Thyroid gland (tissue), 4 donors: ENCODE data around the gene HOXC6. TPM values are rescaled to one million over a fixed set of nuclear protein-coding genes. Genes with fewer than 3 reads are reported as not detected.
"Not testable (repeated sequence)": the region's sequence is repeated elsewhere in the genome, so short reads cannot be mapped to it uniquely, and the experiment has no call there.

Experiments used
- DNase-seq, 2 donors: peaks; one replicate each; pipeline ENCODE4 v3.0.0-alpha.2; 2019
- H3K27ac ChIP-seq, 3 donors: fragments of 200-600 bp; sonication (generic); 1 replicate in 2 of 3; 2 replicates in 1 of 3; pipeline ENCODE4 v1.5.1; 2016 to 2019; ENCODE audit warnings: mild to moderate bottlenecking in 1 of 3, moderate library complexity in 1 of 3
- H3K27me3 ChIP-seq: fragments of 200-600 bp; sonication (generic); one replicate; pipeline ENCODE4 v1.5.1; 2019
- H3K36me3 ChIP-seq, 2 donors: fragments of 200-600 bp; sonication (generic); one replicate each; pipeline ENCODE4 v1.5.1; 2016 to 2019
- H3K4me1 ChIP-seq, 2 donors: fragments of 200-600 bp; sonication (generic); one replicate each; pipeline ENCODE4 v1.5.1; 2017 to 2019
- H3K4me3 ChIP-seq, 3 donors: fragments of 200-600 bp; sonication (generic); replicated peaks in 1 of 3; 1 replicate in 2 of 3; 2 replicates in 1 of 3; pipeline ENCODE4 v1.5.1; 2016; ENCODE audit warnings: mild to moderate bottlenecking in 1 of 3
- H3K9me3 ChIP-seq: fragments of 200-600 bp; sonication (generic); one replicate; pipeline ENCODE4 v1.5.1; 2017
- POLR2A ChIP-seq, 2 donors: fragments of 450-650 bp; IDR thresholded peaks; one replicate each; pipeline ENCODE4 v1.6.1; 2017; ENCODE audit warnings: antibody characterized with exemption in 2 of 2, mild to moderate bottlenecking in 2 of 2, moderate library complexity in 1 of 2
- WGBS, 2 donors: methylation state at CpG; one replicate each; pipeline ENCODE4 v1.1.5; 2017; 5-methylcytosine and 5-hydroxymethylcytosine counted together
- intact Hi-C: fragments of 100-400 bp; cut with DNase I; formaldehyde crosslinking; loops from one replicate; pipeline ENCODE4 v1.15.1; 2023
- microRNA counts, 2 donors: library from miRNA; unstranded; fragments of <30 nt; microRNA quantifications; one replicate each; lab custom pipeline; 2016 to 2017
- microRNA-seq: library from miRNA; unstranded; fragments of <30 nt; microRNA quantifications from one replicate; pipeline ENCODE4, GENCODE V29; 2016
- small RNA-seq: library from RNA; depleted of rRNA; stranded (forward); fragments of <200 nt; gene quantifications from one replicate; pipeline ENCODE3, GENCODE V24; 2016
- total RNA-seq, 4 donors: library from RNA; depleted of rRNA; stranded (reverse); fragments of >200 nt; gene quantifications; one replicate each; pipeline ENCODE4 v1.2.3, GENCODE V29; 2016
- TF ChIP-seq, protein P1 (sequence below), 6 experiments: fragments of 200-600 bp in 3 of 6; fragments of 450-650 bp in 3 of 6; sonication (generic) in 3 of 6; IDR thresholded peaks; one replicate each; pipeline ENCODE4 v1.5.1; 2016 to 2019; ENCODE audit warnings: antibody characterized with exemption in 6 of 6, mild to moderate bottlenecking in 2 of 6, inconsistent platforms in 1 of 6, moderate library complexity in 1 of 6

Gene HOXC6
- total RNA-seq, 4 donors from 2014 or later, result not detected

DNA sequence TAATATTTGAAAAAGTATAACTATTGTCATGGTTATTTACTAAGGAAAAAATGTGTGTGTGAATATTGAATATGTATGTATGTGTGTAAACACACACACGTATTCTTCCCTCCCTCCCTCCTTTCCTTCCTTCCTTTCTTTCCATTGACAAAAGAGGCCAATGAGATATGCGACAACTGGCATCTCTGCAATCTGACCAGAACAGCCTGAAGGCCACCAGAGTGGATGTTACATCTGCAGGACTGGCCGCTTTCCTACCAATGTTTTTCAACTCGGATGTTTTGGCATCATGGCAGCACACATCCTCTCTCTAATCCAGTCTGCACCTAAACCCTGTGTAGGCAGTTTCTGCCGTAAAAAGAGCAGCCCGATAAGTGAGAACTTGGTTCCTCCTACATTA is 46.1 kb downstream of the HOXC6 start:
- intact Hi-C loops, result no loop called here
- H3K36me3 ChIP-seq, result no peaks in the 10 kb centered on the region
- no peak for DNase-seq
- no peaks in the 10 kb centered on the region for H3K9me3 ChIP-seq
- no peak overlapping the region for H3K27ac ChIP-seq
- TF ChIP-seq POLR2A (IDR thresholded peaks at IDR 0.05), result no peak
- TF ChIP-seq, protein P1, sequence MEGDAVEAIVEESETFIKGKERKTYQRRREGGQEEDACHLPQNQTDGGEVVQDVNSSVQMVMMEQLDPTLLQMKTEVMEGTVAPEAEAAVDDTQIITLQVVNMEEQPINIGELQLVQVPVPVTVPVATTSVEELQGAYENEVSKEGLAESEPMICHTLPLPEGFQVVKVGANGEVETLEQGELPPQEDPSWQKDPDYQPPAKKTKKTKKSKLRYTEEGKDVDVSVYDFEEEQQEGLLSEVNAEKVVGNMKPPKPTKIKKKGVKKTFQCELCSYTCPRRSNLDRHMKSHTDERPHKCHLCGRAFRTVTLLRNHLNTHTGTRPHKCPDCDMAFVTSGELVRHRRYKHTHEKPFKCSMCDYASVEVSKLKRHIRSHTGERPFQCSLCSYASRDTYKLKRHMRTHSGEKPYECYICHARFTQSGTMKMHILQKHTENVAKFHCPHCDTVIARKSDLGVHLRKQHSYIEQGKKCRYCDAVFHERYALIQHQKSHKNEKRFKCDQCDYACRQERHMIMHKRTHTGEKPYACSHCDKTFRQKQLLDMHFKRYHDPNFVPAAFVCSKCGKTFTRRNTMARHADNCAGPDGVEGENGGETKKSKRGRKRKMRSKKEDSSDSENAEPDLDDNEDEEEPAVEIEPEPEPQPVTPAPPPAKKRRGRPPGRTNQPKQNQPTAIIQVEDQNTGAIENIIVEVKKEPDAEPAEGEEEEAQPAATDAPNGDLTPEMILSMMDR (IDR thresholded peaks at IDR 0.05), result no peak
- H3K4me3 ChIP-seq, result no peak overlapping the region
- 75 to 81% methylated on average over 6 of the region's 6 CpGs for WGBS, 2 donors
- no peaks in the 10 kb centered on the region for H3K4me1 ChIP-seq
- peaks cover 2% of the 10 kb centered on the region for H3K27me3 ChIP-seq

DNA sequence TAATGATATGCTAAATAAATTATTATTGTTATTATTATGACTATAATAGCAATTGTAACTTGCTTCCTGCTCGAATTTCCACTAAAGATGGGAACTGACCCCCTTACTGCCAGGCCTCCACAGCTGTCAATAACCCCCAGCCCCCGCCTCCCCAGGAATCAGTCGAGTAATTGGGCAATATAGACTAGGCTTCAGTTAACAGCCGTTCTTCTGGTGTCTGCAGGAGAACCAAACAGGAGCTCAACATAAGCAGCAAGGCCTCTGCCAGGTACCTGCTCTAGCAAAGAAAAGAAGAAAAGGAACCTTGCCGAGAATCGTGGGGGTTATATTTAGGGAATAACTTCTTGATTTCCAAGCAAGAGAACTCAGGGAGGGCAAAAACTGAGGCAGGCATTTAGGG is 47.2 kb downstream of the HOXC6 start:
- Histone ChIP-seq H3K4me1 (no peaks in the 10 kb centered on the region), H3K27ac (no peak overlapping the region), H3K36me3 (no peaks in the 10 kb centered on the region), H3K27me3 (peaks cover 4% of the 10 kb centered on the region), H3K9me3 (no peaks in the 10 kb centered on the region), H3K4me3 (no peak overlapping the region)
- 34 to 51% methylated on average over 6 of the region's 6 CpGs for WGBS, 2 donors
- no peak for DNase-seq
- intact Hi-C loops, result no loop called here
- TF ChIP-seq POLR2A (IDR thresholded peaks at IDR 0.05), result no peak
- TF ChIP-seq, protein P1 (IDR thresholded peaks at IDR 0.05), result no peak

DNA sequence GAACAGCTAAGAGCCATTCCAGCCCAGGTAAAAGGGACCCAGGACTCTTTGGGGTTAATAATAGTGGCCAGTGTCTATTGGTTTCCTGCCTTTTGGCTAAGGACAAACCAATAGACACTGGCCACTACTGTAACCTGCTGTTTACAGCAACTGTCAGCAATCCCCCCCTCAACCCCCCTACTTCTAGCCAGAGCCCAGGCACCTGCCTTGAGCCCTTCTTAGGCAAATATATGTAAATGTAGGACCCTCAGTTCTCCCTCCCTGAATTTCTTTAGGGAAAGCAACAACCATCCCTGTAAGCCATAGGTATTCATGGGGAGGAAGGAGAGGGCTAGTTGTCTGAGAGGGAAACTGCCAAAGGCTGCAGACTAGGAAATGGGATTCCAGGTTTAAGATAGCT is 47.7 kb downstream of the HOXC6 start:
- no peak for DNase-seq
- no peak overlapping the region for H3K27ac ChIP-seq
- no peaks in the 10 kb centered on the region for H3K9me3 ChIP-seq
- TF ChIP-seq, protein P1 (IDR thresholded peaks at IDR 0.05), result no peak
- no peak for TF ChIP-seq POLR2A (IDR thresholded peaks at IDR 0.05)
- H3K4me3 ChIP-seq, result no peak overlapping the region
- H3K36me3 ChIP-seq, result no peaks in the 10 kb centered on the region
- H3K4me1 ChIP-seq, result no peaks in the 10 kb centered on the region
- H3K27me3 ChIP-seq, result peaks cover 4% of the 10 kb centered on the region
- intact Hi-C loops, result no loop called here

DNA sequence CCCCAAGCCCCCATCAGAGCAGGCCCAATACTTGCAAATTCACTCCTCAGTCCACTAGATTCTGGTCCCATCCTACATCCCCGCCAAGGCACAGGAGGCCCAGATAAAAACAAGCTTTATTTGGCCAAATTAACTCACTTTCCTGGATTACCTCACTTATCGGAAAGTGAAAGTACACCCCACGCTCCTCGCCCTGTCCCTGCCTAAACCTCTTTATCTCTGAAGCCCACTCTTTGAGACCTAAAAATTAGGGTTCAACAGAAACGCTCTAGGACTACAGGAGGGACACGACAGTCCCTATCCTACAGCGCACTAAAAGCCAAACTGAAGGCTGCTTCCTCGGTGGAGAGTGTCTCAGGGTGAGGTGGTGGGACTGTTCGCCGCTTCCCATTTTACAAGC is 49.6 kb downstream of the HOXC6 start:
- H3K4me1 ChIP-seq, H3K4me3 ChIP-seq, H3K27me3 ChIP-seq, DNase-seq, H3K27ac ChIP-seq, H3K36me3 ChIP-seq, intact Hi-C loops, H3K9me3 ChIP-seq: not testable (repeated sequence)
- 40 to 47% methylated on average over 10 of the region's 10 CpGs for WGBS, 2 donors

DNA sequence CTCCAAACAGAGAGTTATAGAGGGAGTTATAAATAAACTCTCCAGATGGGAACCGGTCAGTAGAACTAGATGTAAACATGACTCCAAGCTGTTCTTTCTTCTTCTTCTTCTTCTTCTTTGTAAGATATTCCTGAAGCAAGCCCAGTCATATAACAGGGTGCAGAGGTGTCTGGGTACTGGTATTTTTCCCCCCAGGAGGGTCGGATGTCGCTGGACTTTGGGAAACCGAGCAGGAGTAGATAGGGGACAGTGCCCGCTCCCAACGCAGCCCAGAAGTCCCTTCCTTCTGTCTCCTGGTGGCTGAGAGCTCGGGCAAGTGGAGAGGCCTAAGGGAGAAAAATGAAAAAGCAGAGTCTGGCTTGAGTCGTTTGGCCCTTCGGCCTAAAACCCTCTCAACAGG is 50.9 kb downstream of the HOXC6 start:
- H3K36me3 ChIP-seq, DNase-seq, intact Hi-C loops, H3K9me3 ChIP-seq, H3K4me1 ChIP-seq, H3K4me3 ChIP-seq, H3K27me3 ChIP-seq: not testable (repeated sequence)
- WGBS, 2 donors, result 20 to 44% methylated on average over 5 to 9 of the region's 9 CpGs
- H3K27ac ChIP-seq, result peak overlapping the region in 1 of 3 donors; percentile 33

MicroRNAs within 50 kb of the gene (microRNA counts, 767-probe panel; counts per million panel counts)
- microRNA hsa-miR-196a-5p (lab: Ali Mortazavi, UCI) (0 to 2,875 counts per million in 2 donors), microRNA hsa-miR-615-3p (lab: Ali Mortazavi, UCI) (0 counts per million in 2 donors), microRNA hsa-miR-615-5p (lab: Ali Mortazavi, UCI) (0 counts per million in 2 donors)

Small RNAs within 50 kb of the gene (microRNA-seq; reads per million reads assigned to microRNA genes)
- 7.7 reads per million, percentile 21 among the genes with 10 or more reads in this experiment for gene MIR196A2
- 22.0 reads per million, percentile 38 among the genes with 10 or more reads in this experiment for gene MIR615

Small RNAs within 50 kb of the gene (small RNA-seq; reads per million reads assigned to genes)
- not detected for gene HOXC5
- 0.28 reads per million for gene MIR196A2
- 0.28 reads per million for gene MIR615

Other genes with a start within 250 kb of the HOXC6 start
- not detected for gene HOXC13, start 89.6 kb upstream of the HOXC6 start, total RNA-seq
- not detected for gene HOXC12, start 73.5 kb upstream of the HOXC6 start, total RNA-seq
- not detected for gene HOXC11, start 55.3 kb upstream of the HOXC6 start, total RNA-seq
- not detected for gene HOTAIR, start 53.5 kb upstream of the HOXC6 start, total RNA-seq
- gene HOXC10, start 43.3 kb upstream of the HOXC6 start, total RNA-seq, result not detected
- under 1 TPM in 2 of 4 donors, not detected in 2; 0.22 to 0.27 TPM for gene HOXC9, start 28.3 kb upstream of the HOXC6 start, total RNA-seq
- gene HOXC8, start 19.5 kb upstream of the HOXC6 start, total RNA-seq, result not detected
- under 1 TPM in 1 of 4 donors, not detected in 3; 0.27 TPM for gene HOXC5, start 4.6 kb downstream of the HOXC6 start, total RNA-seq
- gene HOXC4, start 25.4 kb downstream of the HOXC6 start, total RNA-seq, result under 1 TPM in 2 of 4 donors, not detected in 2; 0.22 to 0.27 TPM
- gene SMUG1, start 160.5 kb downstream of the HOXC6 start, total RNA-seq, result 10 to 100 TPM; 33.6 to 44.2 (median 39.7) TPM